Central memory CD8-positive, alpha-beta T cell (primary cell): Measurements from ENCODE around the gene NPAS4.
"Not testable (repeated sequence)": the region's sequence is repeated elsewhere in the genome, so short reads cannot be mapped to it uniquely, and the experiment has no call there.

Experiments
- ATAC-seq: fragments of 150-1000 bp; cut with Tn5 transposase; replicated peaks from 2 replicates; pipeline ENCODE4 v1.10.0; 2022; ENCODE audit warnings: mild to moderate bottlenecking, moderate FRiP score, moderate number of reproducible peaks; ENCODE audit not compliant: poor library complexity, severe bottlenecking; ENCODE audit errors: extremely low read depth
- DNase-seq, 2 donors: peaks; one replicate each; pipeline ENCODE4 v3.0.0; 2021; ENCODE audit warnings: low spot score in 2 of 2
- H3K27ac Mint-ChIP-seq: one replicate; pipeline ENCODE4 v1.8.0; 2022; ENCODE audit warnings: low read depth, mild to moderate bottlenecking, moderate library complexity, mixed read lengths
- H3K27me3 Mint-ChIP-seq: one replicate; pipeline ENCODE4 v1.8.0; 2022; ENCODE audit warnings: mixed read lengths
- H3K36me3 Mint-ChIP-seq: one replicate; pipeline ENCODE4 v1.8.0; 2022; ENCODE audit warnings: mild to moderate bottlenecking, moderate library complexity, mixed read lengths; ENCODE audit not compliant: insufficient read depth
- H3K4me1 Mint-ChIP-seq: one replicate; pipeline ENCODE4 v1.8.0; 2022; ENCODE audit warnings: mixed read lengths
- H3K4me3 Mint-ChIP-seq: one replicate; pipeline ENCODE4 v1.8.0; 2022; ENCODE audit warnings: mild to moderate bottlenecking, moderate library complexity, mixed read lengths
- H3K9me3 Mint-ChIP-seq: one replicate; pipeline ENCODE4 v1.8.0; 2022; ENCODE audit warnings: mixed read lengths

The NPAS4 gene

GRCh38 chr11:66421492-66422205 is 814 bp downstream of the NPAS4 start:
- H3K4me3 Mint-ChIP-seq: no peak overlapping the region
- DNase-seq (peak; percentile 89 to 96), ATAC-seq (peak; percentile 79)
- H3K9me3 Mint-ChIP-seq: peaks cover 11% of the 10 kb centered on the region
- peaks cover 31% of the 10 kb centered on the region for H3K27me3 Mint-ChIP-seq
- peaks cover 12% of the 10 kb centered on the region for H3K36me3 Mint-ChIP-seq
- H3K27ac Mint-ChIP-seq: peak overlapping the region; percentile 77
- H3K4me1 Mint-ChIP-seq: peaks cover 13% of the 10 kb centered on the region

DNA sequence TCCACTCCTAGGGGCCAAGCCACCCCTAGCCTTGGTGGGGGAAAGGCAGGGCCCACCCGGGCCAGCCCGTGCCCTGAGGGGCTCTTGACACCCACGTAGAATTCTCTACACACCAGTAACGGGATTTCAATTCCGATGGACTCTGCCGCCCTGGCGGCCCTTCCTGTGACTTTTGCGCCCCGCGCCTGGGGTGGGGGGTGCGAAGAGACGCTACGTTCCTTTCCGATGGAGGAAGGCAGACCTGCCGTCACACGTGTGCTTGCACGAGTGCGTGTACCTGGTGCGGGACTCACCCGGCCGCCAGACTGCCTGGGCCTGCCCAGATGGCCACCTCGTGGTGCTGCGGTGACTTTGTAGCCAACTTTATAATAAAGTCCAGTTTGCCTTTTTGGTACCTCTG is 5.5 kb downstream of the NPAS4 start:
- H3K27ac Mint-ChIP-seq: no peak overlapping the region
- peaks cover 5% of the 10 kb centered on the region for H3K9me3 Mint-ChIP-seq
- ATAC-seq (no peak), DNase-seq (no peak)
- H3K36me3 Mint-ChIP-seq: peaks cover 9% of the 10 kb centered on the region
- peaks cover 11% of the 10 kb centered on the region for H3K4me1 Mint-ChIP-seq
- no peaks in the 10 kb centered on the region for H3K27me3 Mint-ChIP-seq
- H3K4me3 Mint-ChIP-seq: no peak overlapping the region

- H3K36me3 Mint-ChIP-seq: peaks cover 5% of the 10 kb centered on the region
- H3K27me3 Mint-ChIP-seq: no peaks in the 10 kb centered on the region
- H3K9me3 Mint-ChIP-seq: no peaks in the 10 kb centered on the region
- H3K4me3 Mint-ChIP-seq: no peak overlapping the region
- peaks cover 5% of the 10 kb centered on the region for H3K4me1 Mint-ChIP-seq
- DNase-seq (no peak), ATAC-seq (no peak)
- H3K27ac Mint-ChIP-seq: no peak overlapping the region
Observed at GRCh38 chr11:66428933-66429332, 8.1 kb downstream of the NPAS4 start.

DNA sequence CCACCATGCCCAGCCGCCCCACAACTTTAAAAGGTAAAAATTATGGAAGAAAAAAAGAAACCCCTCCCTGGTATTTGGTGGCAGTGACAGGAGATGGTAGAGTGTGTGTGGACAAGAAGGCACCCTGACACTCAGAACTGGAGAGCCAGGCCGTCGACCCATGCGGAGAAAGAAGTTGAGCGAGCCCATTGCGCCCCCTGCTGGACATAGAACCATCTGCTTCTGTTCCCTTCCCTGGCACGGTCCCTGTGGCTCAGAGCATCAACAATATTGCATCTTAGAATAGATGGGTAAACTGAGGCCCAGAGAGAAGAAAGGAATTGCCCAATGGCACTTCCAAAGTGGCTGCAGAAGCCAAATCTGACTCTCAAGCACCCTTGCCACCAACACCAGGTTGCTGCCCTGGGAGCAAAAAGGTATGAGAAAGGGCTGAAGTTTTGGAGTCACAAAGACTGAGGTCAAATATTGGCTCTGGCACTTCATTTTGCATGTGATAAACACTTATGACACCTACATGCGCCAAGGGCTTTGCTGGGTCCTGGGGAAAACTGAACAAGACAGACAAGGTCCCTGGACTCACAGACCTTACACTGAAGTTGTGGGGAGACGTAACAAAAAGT is 9.3 kb downstream of the NPAS4 start:
- H3K36me3 Mint-ChIP-seq: peaks cover 12% of the 10 kb centered on the region
- no peaks in the 10 kb centered on the region for H3K9me3 Mint-ChIP-seq
- H3K27me3 Mint-ChIP-seq: no peaks in the 10 kb centered on the region
- H3K4me1 Mint-ChIP-seq: peaks cover 5% of the 10 kb centered on the region
- H3K27ac Mint-ChIP-seq: no peak overlapping the region
- peak; percentile 35 to 61 for DNase-seq
- H3K4me3 Mint-ChIP-seq: no peak overlapping the region
- ATAC-seq: peak; percentile 28

GRCh38 chr11:66431287-66431686 is 10.5 kb downstream of the NPAS4 start:
- not testable (repeated sequence) for H3K27me3 Mint-ChIP-seq, H3K4me1 Mint-ChIP-seq, ATAC-seq, DNase-seq, H3K4me3 Mint-ChIP-seq, H3K27ac Mint-ChIP-seq, H3K9me3 Mint-ChIP-seq
- peaks cover 16% of the 10 kb centered on the region for H3K36me3 Mint-ChIP-seq

DNA sequence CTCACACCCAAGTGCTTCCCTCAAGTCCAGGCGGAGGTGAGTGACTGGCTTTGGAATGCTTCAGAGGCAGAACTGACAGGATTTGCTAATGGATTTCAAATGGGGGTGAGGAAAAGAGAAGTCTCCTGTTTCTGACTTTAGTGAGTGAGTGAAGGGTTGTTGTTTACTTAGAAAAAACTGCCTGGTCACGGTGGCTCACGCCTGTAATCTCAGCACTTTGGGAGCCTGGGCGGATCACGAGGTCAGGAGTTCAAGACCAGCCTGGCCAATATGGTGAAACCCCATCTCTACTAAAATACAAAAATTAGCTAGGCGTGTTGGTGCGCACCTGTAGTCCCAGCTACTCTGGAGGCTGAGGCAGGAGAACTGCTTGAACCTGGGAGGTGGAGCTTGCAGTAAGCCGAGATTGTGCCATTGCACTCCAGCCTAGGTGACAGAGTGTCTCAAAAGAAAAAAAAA is 11.1 kb downstream of the NPAS4 start:
- H3K9me3 Mint-ChIP-seq, ATAC-seq, H3K4me3 Mint-ChIP-seq, H3K27ac Mint-ChIP-seq, DNase-seq, H3K27me3 Mint-ChIP-seq, H3K4me1 Mint-ChIP-seq: not testable (repeated sequence)
- H3K36me3 Mint-ChIP-seq: peaks cover 16% of the 10 kb centered on the region

GRCh38 chr11:66432597-66432996 is 11.8 kb downstream of the NPAS4 start:
- no peak overlapping the region for H3K4me3 Mint-ChIP-seq
- H3K27me3 Mint-ChIP-seq: no peaks in the 10 kb centered on the region
- peaks cover 6% of the 10 kb centered on the region for H3K4me1 Mint-ChIP-seq
- H3K9me3 Mint-ChIP-seq: no peaks in the 10 kb centered on the region
- DNase-seq: no peak
- H3K27ac Mint-ChIP-seq: no peak overlapping the region
- no peak for ATAC-seq
- H3K36me3 Mint-ChIP-seq: peaks cover 15% of the 10 kb centered on the region

DNA sequence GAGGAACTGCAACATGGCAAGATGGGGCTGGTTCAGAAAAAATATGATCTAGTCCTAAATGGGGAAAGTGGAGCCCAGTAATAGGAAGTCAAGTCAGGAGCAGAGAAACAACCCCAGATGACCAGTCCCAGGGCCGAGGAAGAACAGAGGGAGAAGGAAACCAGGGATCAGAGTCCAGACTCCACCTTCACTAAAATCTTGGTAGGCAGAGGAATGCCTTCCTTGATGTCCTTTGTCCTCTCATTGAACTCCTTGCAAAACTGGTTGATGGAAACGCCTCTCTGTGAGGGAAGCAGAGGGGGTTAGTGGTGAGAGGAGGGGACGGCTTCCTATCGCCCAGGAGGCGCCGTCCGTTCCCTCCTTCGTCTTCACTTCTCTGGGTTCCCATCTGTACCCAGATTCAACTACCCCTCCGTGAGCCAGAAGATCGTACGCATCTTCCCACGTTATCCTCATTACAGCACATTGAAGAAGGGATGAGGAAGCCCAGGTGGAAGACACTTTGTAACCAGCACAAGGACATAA is 17.2 kb downstream of the NPAS4 start:
- ATAC-seq (no peak), DNase-seq (no peak)
- Mint-ChIP-seq H3K27me3 (peaks cover 3% of the 10 kb centered on the region), H3K4me3 (peak overlapping the region; percentile 86), H3K36me3 (peaks cover 18% of the 10 kb centered on the region), H3K27ac (peak overlapping the region; percentile 75), H3K4me1 (peaks cover 13% of the 10 kb centered on the region), H3K9me3 (no peaks in the 10 kb centered on the region)

- peak within 1 kb of the TSS; percentile 86 for H3K4me3 Mint-ChIP-seq
- H3K9me3 Mint-ChIP-seq: no peaks in the 10 kb centered on the region
- peaks cover 11% of the 10 kb centered on the region for H3K27me3 Mint-ChIP-seq
- ATAC-seq (peak; percentile 96), DNase-seq (peak; percentile 79 to 85)
- H3K36me3 Mint-ChIP-seq: peaks cover 17% of the 10 kb centered on the region
- peak within 1 kb of the TSS; percentile 75 for H3K27ac Mint-ChIP-seq
- H3K4me1 Mint-ChIP-seq: peaks cover 13% of the 10 kb centered on the region
Observed at GRCh38 chr11:66438504-66439466, 17.9 kb downstream of the NPAS4 start, which contains the start of gene MRPL11. TSS of gene MRPL11 (minus strand) at chr11:66438848. CDS start at chr11:66438754, 94 bp downstream.

DNA sequence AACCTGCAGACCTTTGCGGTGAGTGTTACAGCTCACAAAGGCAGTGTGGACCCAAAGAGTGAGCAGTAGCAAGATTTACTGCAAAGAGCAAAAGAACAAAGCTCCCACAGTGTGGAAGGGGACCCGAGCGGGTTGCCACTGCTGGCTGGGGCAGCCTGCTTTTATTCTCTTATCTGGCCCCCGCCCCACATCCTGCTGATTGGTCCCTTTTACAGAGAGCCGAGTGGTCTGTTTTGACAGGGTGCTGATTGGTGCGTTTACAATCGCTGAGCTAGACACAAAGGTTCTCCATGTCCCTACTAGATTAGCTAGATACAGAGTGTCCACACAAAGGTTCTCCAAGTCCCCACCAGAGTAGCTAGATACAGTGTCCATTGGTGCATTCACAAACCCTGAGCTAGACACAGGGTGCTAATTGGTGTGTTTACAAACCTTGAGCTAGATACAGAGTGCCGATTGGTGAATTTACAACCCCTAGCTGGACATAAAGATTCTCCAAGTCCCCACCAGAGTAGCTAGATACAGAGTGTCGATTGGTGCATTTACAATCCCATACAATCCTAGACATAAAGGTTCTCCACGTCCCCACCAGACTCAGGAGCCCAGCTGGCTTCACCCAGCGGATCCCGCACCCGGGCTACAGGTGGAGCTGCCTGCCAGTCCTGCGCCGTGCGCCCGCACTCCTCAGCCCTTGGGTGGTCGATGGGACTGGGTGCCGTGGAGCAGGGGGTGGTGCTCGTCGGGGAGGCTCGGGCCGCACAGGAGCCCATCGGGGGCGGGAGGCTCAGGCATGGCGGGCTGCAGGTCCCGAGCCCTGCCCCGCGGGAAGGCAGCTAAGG is 19.5 kb downstream of the NPAS4 start:
- H3K27ac Mint-ChIP-seq, H3K36me3 Mint-ChIP-seq, H3K9me3 Mint-ChIP-seq, ATAC-seq, DNase-seq, H3K4me3 Mint-ChIP-seq: not testable (repeated sequence)
- H3K27me3 Mint-ChIP-seq: peaks cover 11% of the 10 kb centered on the region
- peaks cover 13% of the 10 kb centered on the region for H3K4me1 Mint-ChIP-seq

DNA sequence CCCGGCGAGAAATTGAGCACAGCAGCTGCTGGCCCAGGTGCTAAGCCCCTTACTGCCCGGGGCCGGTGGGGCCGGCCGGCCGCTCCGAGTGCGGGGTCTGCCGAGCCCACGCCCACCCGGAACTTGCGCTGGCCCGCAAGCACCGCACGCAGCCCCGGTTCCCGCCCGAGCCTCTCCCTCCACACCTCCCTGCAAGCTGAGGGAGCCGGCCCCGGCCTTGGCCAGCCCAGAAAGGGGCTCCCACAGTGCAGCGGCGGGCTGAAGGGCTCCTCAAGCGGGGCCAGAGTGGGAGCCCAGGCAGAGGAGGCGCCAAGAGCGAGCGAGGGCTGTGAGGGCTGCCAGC is 20.1 kb downstream of the NPAS4 start:
- H3K4me3 Mint-ChIP-seq, H3K27ac Mint-ChIP-seq, DNase-seq, H3K9me3 Mint-ChIP-seq, H3K36me3 Mint-ChIP-seq, ATAC-seq: not testable (repeated sequence)
- H3K27me3 Mint-ChIP-seq: peaks cover 11% of the 10 kb centered on the region
- peaks cover 13% of the 10 kb centered on the region for H3K4me1 Mint-ChIP-seq
